Measurements from ENCODE around the gene USP24. TPM values are rescaled to one million over a fixed set of nuclear protein-coding genes. Genes with fewer than 3 reads are reported as not detected.

The USP24 gene
- total RNA-seq, 4 donors from 2014 or later = 21.8 to 47.1 (median 28.1) TPM

GRCh38 chr1:55153031-55153430, 62.1 kb downstream of the USP24 start:
- H3K36me3 ChIP-seq = peaks cover 6 to 93% (median 7%) of the 10 kb centered on the region in 3 donors

GRCh38 chr1:55150880-55151588, 64.1 kb downstream of the USP24 start:
- Histone ChIP-seq H3K27ac (no peak overlapping the region), H3K27me3 (no peaks in the 10 kb centered on the region), H3K9me3 (no peaks in the 10 kb centered on the region), H3K4me1 (no peaks in the 10 kb centered on the region), H3K36me3 (peaks cover 6 to 90% (median 7%) of the 10 kb centered on the region in 3 donors), H3K4me3 (no peak overlapping the region)
- no peak for DNase-seq
- intact Hi-C loops (cut with DNase I) = no loop called here
- TF ChIP-seq CTCF (IDR thresholded peaks at IDR 0.05) = no peak
- TF ChIP-seq POLR2A (IDR thresholded peaks at IDR 0.05) = no peak
- WGBS, 2 donors = 52 to 72% methylated on average over 2 of the region's 2 CpGs

More at GRCh38 chr1:55153031-55153430, 62.1 kb downstream of the USP24 start:
- DNase-seq = no peak
- WGBS, 2 donors = 98% methylated on average over 3 of the region's 3 CpGs
- Histone ChIP-seq H3K27ac (no peak overlapping the region), H3K4me1 (no peaks in the 10 kb centered on the region), H3K9me3 (no peaks in the 10 kb centered on the region), H3K4me3 (no peak overlapping the region), H3K27me3 (no peaks in the 10 kb centered on the region)
- no peak for TF ChIP-seq POLR2A (IDR thresholded peaks at IDR 0.05)
- TF ChIP-seq CTCF (IDR thresholded peaks at IDR 0.05) = no peak
- intact Hi-C loops (cut with DNase I) = no loop called here

- DNase-seq = no peak
- no peak for TF ChIP-seq CTCF (IDR thresholded peaks at IDR 0.05)
- no peak for TF ChIP-seq POLR2A (IDR thresholded peaks at IDR 0.05)
- Histone ChIP-seq H3K4me3 (no peak overlapping the region), H3K27ac (no peak overlapping the region), H3K4me1 (no peaks in the 10 kb centered on the region), H3K9me3 (no peaks in the 10 kb centered on the region), H3K36me3 (peaks cover 0 to 90% (median 17%) of the 10 kb centered on the region in 3 donors), H3K27me3 (no peaks in the 10 kb centered on the region)
- intact Hi-C loops (cut with DNase I) = no loop called here
These were observed 66.5 kb downstream of the USP24 start for GRCh38 chr1:55148676-55149075.

GRCh38 chr1:55147524-55147923, 67.6 kb downstream of the USP24 start:
- H3K27me3 ChIP-seq = no peaks in the 10 kb centered on the region

More at GRCh38 chr1:55147524-55147923, 67.6 kb downstream of the USP24 start:
- H3K9me3 ChIP-seq = no peaks in the 10 kb centered on the region
- H3K27ac ChIP-seq = no peak overlapping the region
- H3K36me3 ChIP-seq = peaks cover 0 to 90% (median 10%) of the 10 kb centered on the region in 3 donors
- no peak for DNase-seq
- H3K4me1 ChIP-seq = no peaks in the 10 kb centered on the region
- no peak for TF ChIP-seq CTCF (IDR thresholded peaks at IDR 0.05)
- no peak for TF ChIP-seq POLR2A (IDR thresholded peaks at IDR 0.05)
- no peak overlapping the region for H3K4me3 ChIP-seq
- intact Hi-C loops (cut with DNase I) = no loop called here
- WGBS, 2 donors = 71 to 86% methylated on average over 8 of the region's 8 CpGs

Data from esophagus squamous epithelium (tissue), 5 donors.